Measurements from ENCODE around the gene HS6ST2.

The HS6ST2 gene

DNA sequence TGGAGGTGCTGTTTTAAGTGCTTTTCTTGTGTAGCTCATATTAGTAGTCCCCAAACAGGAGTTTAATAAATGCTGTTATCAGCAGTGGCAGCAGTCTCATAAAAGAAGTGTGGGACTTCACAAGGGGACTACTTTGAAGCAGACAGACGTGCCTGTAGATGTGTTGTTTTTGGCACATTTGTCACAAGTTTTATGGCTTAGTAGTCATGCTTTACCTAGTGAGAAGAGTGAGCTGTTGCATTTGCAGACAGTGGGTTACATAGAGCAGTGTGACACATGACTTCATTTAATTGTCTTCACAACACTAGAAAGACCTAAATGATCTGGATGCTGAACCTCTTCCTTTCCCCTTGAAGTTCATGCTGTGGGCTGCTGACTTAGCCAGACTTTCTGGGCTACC lies 320.1 kb downstream of the HS6ST2 start:
- no peak overlapping the region for H2AFZ ChIP-seq (ENCODE audit: low read length)
- no peaks in the 10 kb centered on the region for H3K9me2 ChIP-seq (replicated peaks; ENCODE audit: insufficient read depth, low read length)
- H4K20me1 ChIP-seq (ENCODE audit: insufficient read depth, low read length) = no peaks in the 10 kb centered on the region
- H3K9me3 ChIP-seq (replicated peaks; ENCODE audit: insufficient read depth, low read length) = no peaks in the 10 kb centered on the region
- H3K9ac ChIP-seq (ENCODE audit: low read length) = no peak overlapping the region
- no peaks in the 10 kb centered on the region for H3F3A ChIP-seq (ENCODE audit: insufficient read depth, low read length)
- H3K4me3 ChIP-seq (ENCODE audit: low read length) = no peak overlapping the region
- no peak for DNase-seq
- no peak overlapping the region for H3K4me2 ChIP-seq (ENCODE audit: low read depth, low read length)
- H3K36me3 ChIP-seq (replicated peaks; ENCODE audit: insufficient read depth, low read length) = no peaks in the 10 kb centered on the region
- H3K4me1 ChIP-seq (ENCODE audit: low read length) = no peaks in the 10 kb centered on the region
- no peak overlapping the region for H3K27ac ChIP-seq (ENCODE audit: low read length)
- no peaks in the 10 kb centered on the region for H3K79me2 ChIP-seq (ENCODE audit: low read length)
- no peaks in the 10 kb centered on the region for H3K27me3 ChIP-seq (replicated peaks; ENCODE audit: insufficient read depth, low read length)
- TF ChIP-seq EZH2 (optimal IDR thresholded peaks at IDR 0.05; ENCODE audit: low read depth, low read length) (no peak), EZH2phosphoT487 (IDR thresholded peaks at IDR 0.05; ENCODE audit: low read length) (no peak)
- TF ChIP-seq, protein P1, sequence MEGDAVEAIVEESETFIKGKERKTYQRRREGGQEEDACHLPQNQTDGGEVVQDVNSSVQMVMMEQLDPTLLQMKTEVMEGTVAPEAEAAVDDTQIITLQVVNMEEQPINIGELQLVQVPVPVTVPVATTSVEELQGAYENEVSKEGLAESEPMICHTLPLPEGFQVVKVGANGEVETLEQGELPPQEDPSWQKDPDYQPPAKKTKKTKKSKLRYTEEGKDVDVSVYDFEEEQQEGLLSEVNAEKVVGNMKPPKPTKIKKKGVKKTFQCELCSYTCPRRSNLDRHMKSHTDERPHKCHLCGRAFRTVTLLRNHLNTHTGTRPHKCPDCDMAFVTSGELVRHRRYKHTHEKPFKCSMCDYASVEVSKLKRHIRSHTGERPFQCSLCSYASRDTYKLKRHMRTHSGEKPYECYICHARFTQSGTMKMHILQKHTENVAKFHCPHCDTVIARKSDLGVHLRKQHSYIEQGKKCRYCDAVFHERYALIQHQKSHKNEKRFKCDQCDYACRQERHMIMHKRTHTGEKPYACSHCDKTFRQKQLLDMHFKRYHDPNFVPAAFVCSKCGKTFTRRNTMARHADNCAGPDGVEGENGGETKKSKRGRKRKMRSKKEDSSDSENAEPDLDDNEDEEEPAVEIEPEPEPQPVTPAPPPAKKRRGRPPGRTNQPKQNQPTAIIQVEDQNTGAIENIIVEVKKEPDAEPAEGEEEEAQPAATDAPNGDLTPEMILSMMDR (IDR thresholded peaks at IDR 0.05; ENCODE audit: low read length) = no peak

DNA sequence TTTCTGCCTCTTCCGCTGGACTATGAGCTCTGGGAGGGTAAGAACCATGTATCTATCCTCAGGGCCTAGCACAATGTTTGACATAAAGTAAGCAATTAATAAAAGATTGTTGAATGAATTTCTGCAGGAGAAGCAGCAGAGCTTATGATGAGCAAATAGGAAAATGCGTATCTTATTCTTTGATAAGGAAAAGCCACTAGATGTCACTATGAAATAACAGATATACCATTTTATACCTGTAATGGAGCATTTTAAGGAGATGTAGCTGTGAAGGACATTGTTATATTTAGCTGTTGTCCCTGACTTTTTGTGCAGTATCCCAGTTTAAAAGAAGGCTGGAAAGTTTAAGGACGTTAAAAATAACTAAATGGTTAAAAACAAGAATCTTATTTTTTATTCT lies 322.3 kb downstream of the HS6ST2 start:
- Histone ChIP-seq H3F3A (ENCODE audit: insufficient read depth, low read length) (no peaks in the 10 kb centered on the region), H3K4me1 (ENCODE audit: low read length) (no peaks in the 10 kb centered on the region), H3K9me3 (replicated peaks; ENCODE audit: insufficient read depth, low read length) (no peaks in the 10 kb centered on the region), H3K9me2 (replicated peaks; ENCODE audit: insufficient read depth, low read length) (no peaks in the 10 kb centered on the region), H3K4me3 (ENCODE audit: low read length) (no peak overlapping the region), H3K79me2 (ENCODE audit: low read length) (no peaks in the 10 kb centered on the region), H3K9ac (ENCODE audit: low read length) (no peak overlapping the region), H3K36me3 (replicated peaks; ENCODE audit: insufficient read depth, low read length) (no peaks in the 10 kb centered on the region), H3K27ac (ENCODE audit: low read length) (no peak overlapping the region), H2AFZ (ENCODE audit: low read length) (no peak overlapping the region), H3K4me2 (ENCODE audit: low read depth, low read length) (no peak overlapping the region), H4K20me1 (ENCODE audit: insufficient read depth, low read length) (no peaks in the 10 kb centered on the region), H3K27me3 (replicated peaks; ENCODE audit: insufficient read depth, low read length) (no peaks in the 10 kb centered on the region)
- peak; percentile 32 for DNase-seq
- no peak for TF ChIP-seq EZH2 (optimal IDR thresholded peaks at IDR 0.05; ENCODE audit: low read depth, low read length)
- no peak for TF ChIP-seq EZH2phosphoT487 (IDR thresholded peaks at IDR 0.05; ENCODE audit: low read length)
- TF ChIP-seq, protein P1 (IDR thresholded peaks at IDR 0.05; ENCODE audit: low read length) = peak; percentile 19

DNA sequence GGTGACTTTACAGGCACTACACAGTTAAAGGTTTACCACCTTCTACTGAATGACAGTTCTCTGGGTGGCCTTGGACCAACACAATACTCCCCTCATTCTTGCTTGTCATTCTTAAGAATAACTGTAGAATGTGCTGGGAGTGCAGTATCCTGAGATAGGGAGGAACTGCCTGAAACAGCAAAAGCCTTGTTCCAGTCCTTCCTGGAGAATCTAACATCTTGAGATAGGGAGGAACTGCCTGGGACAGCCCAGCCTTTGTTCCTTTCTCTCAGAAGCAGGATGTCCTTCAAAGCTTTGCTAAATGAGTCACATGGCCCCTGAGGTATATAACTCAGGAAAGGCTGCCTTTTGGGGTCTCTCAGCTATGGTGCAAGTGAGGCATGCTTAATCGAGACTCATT lies 323.9 kb downstream of the HS6ST2 start:
- no peaks in the 10 kb centered on the region for H4K20me1 ChIP-seq (ENCODE audit: insufficient read depth, low read length)
- H3K9ac ChIP-seq (ENCODE audit: low read length) = no peak overlapping the region
- no peak for DNase-seq
- no peak overlapping the region for H3K4me2 ChIP-seq (ENCODE audit: low read depth, low read length)
- TF ChIP-seq EZH2 (optimal IDR thresholded peaks at IDR 0.05; ENCODE audit: low read depth, low read length) (no peak), EZH2phosphoT487 (IDR thresholded peaks at IDR 0.05; ENCODE audit: low read length) (no peak)
- TF ChIP-seq, protein P1 (IDR thresholded peaks at IDR 0.05; ENCODE audit: low read length) = no peak
- no peaks in the 10 kb centered on the region for H3K36me3 ChIP-seq (replicated peaks; ENCODE audit: insufficient read depth, low read length)
- no peaks in the 10 kb centered on the region for H3K27me3 ChIP-seq (replicated peaks; ENCODE audit: insufficient read depth, low read length)
- H3K79me2 ChIP-seq (ENCODE audit: low read length) = no peaks in the 10 kb centered on the region
- H3K9me2 ChIP-seq (replicated peaks; ENCODE audit: insufficient read depth, low read length) = no peaks in the 10 kb centered on the region
- H3K27ac ChIP-seq (ENCODE audit: low read length) = no peak overlapping the region
- no peaks in the 10 kb centered on the region for H3K4me1 ChIP-seq (ENCODE audit: low read length)
- H3F3A ChIP-seq (ENCODE audit: insufficient read depth, low read length) = no peaks in the 10 kb centered on the region
- H3K4me3 ChIP-seq (ENCODE audit: low read length) = no peak overlapping the region
- H2AFZ ChIP-seq (ENCODE audit: low read length) = no peak overlapping the region
- no peaks in the 10 kb centered on the region for H3K9me3 ChIP-seq (replicated peaks; ENCODE audit: insufficient read depth, low read length)

Measured in MM.1S (cell line).